NCI-H187 treated with DMSO at 0.1 percent for 48 hours (cell line): ENCODE results near the gene ATP7B.
A peak's percentile ranks its signal among the peaks of the same experiment; 100 is the strongest.
"Not testable (repeated sequence)": the region's sequence is repeated elsewhere in the genome, so short reads cannot be mapped to it uniquely, and the experiment has no call there.

Source experiments
- DNase-seq: peaks from one replicate; lab custom pipeline; 2025; lab: John Stamatoyannopoulos, UW

ATP7B gene

DNA sequence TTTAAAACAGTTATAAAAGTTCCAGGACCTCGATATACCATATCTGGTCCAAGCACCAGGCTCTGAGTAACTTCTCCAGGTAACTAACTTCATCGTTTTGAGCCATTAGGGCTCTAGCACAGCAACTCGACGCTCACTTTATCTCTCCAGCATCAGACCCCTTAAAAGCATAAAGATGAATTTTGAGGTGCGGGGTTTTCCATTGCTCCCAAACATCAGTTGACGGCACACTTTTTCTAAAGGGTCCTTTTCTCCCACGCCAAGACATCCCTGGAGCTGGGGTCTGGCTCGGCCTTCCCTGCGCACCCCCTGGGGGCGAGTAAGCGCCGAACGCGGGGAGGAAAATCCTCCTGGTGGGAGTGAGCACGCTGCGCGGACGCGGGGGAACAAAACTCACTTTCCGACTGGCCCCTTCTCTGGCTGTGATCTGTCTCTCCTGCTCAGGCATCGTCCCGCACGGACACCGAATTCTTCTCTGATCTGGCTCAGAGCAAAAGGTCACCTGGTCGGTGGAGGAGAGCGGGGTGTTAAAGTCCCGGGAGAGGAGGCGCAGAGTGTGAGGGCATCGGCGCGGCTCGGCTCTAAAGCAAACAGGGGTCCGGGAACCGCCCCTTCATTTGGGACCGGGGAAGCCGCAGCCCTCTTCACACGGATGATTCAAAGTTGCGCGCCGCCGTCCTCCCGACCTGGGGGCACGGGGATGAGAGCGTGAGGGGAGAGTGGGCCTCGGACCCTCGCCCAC lies at the start of gene ATP7B:
Gene ATP7B, minus strand, starts transcription at position 561 of the 742 bp plus-strand sequence. Its CDS starts 113 bp downstream, at position 448.
- DNase-seq = no peak

- DNase-seq = no peak
Observed at GRCh38 chr13:52053460-52053859, 42.2 kb upstream of the ATP7B start.

GRCh38 chr13:52051400-52051799 lies 40.1 kb upstream of the ATP7B start:
- DNase-seq = no peak

DNA sequence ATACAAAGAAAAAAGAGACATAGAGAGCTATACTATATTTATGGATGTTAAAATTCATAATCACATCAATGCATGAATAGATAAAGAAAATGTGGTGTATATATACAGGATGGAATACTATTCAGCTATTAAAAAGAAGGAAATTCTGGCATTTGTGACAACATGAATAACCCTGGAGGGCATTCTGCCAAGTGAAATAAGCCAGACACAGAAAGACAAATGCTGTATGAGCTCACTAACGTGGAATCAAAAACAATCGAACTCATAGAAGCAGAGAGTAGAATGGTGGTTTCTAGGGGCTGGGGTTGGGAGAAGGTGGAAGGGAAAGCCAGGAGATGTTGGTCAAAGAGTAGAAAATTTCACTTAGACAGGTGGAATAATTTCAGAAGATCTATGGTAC lies 37.3 kb upstream of the ATP7B start:
- no peak for DNase-seq

DNA sequence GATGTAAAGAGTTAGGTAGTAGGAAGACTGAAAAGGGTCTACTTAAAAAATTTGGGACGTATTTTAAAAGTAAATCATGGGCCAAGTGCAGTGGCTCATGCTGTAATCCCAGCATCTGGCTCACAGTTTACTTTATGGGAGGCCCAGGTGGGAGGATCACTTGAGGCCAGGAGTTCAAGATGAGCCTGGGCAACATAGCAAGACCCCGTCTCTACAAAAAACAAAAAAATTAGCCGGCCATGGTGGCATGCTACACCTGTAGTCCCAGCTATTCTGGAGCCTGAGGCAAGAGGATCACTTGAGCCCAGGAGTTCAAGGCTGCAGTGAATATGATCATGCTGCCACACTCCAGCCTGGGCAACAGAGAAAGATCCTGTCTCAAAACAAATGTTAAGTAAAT lies 36.2 kb upstream of the ATP7B start:
- no peak for DNase-seq

DNA sequence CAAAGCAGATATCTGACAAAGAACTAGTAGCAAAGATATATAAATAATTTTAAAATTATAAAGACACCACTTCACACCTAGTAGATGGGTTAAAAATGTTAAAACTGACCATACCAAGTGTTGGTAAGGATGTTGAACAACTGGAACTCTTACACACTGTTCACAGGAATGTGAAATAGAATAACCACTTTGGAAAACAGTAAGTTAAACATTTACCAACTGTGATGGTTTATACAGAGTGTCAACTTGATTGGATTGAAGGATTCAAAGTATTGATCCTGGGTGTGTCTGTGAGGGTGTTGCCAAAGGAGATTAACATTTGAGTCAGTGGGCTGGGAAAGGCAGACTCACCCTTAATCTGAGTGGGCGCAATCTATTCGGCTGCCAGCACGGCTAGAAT lies 32.4 kb upstream of the ATP7B start:
- no peak for DNase-seq

GRCh38 chr13:52036037-52036436 lies 24.8 kb upstream of the ATP7B start:
- DNase-seq = no peak

- DNase-seq = no peak
Observed at GRCh38 chr13:52034616-52035226, 23.5 kb upstream of the ATP7B start.

GRCh38 chr13:52033039-52033438 lies 21.8 kb upstream of the ATP7B start:
- DNase-seq = no peak

DNA sequence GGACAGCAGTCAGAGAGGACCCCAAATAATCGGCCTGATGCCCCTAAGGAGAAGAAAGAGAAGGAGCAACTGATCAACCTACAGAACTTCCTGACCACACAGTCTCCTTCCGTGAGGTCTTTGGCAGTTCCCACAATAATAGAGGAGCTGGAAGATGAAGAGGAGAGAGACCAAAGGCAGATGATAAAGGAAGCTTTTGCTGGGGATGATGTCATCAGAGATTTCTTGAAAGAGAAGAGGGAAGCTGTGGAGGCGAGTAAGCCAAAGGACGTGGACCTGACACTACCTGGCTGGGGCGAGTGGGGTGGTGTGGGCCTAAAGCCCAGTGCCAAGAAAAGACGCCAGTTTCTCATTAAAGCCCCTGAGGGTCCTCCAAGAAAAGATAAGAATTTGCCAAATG lies 19.2 kb upstream of the ATP7B start:
- DNase-seq = not testable (repeated sequence)

DNA sequence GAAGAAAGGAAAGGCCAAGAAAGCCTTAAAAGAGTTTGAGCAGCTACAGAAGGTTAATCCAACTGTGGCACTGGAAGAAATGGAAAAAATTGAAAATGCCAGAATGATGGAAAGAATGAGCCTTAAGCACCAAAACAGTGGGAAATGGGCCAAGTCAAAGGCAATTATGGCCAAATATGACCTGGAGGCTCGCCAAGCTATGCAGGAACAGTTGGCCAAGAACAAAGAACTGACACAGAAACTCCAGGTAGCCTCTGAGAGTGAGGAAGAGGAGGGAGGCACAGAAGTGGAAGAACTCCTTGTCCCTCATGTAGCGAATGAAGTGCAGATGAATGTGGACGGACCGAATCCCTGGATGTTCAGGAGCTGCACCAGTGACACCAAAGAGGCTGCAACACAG lies 18.3 kb upstream of the ATP7B start:
- no peak for DNase-seq

DNA sequence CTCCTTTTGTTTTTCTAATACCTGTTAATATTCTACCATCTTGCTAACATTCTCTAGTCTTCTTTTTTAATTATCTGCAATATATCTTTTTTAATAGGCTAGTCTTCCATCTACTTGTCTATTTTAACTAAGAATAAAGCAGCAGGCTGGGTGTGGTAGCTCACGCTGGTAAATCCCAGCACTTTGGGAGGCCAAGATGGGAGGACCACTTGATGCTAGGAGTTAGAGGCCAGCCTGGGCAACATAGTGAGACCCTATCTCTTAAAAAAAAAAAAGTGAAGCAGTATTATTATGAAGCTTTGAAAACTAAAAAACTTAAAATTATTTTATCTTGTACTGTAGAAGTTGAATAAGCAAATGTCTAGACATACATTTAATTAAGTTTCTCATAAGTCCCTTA lies 16.6 kb upstream of the ATP7B start:
- DNase-seq = no peak

GRCh38 chr13:52026246-52026626 lies 15.0 kb upstream of the ATP7B start:
- no peak for DNase-seq

DNA sequence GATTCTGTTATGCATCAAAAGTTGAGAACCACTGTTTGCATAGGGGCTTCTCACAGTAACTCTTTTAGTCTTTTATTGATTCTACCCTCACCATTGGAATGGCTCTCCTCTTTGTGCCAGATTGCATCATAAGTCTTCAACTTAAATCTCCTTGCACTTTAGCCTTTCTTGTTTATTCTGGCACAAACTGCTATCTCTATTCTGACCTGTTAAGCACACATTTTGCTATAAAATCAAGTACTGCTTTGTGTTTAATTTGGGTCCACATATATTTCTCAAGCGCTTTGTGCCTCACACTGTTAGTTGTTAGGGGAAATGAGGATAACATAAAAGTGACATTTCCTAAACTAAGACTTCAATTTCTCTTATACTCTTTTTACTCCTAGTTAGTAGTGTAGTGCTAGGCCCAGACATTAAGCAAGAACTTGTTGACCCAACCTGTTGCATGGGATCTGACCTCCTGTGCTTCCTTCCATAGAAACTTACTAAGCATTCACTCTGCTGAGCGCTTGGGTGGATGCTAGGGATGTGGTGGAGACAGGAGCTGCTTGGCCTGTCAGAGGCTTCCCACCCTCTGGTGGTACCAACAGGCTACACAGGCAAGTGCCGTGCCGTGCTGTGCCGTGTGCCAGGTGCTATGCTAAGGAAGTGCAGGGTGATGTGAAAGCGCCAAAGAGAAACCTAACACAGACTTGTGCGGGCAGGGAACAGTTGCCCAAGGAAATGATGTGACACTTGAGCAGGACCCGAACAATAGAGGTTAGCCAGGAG lies 14.4 kb upstream of the ATP7B start:
- DNase-seq = no peak

DNA sequence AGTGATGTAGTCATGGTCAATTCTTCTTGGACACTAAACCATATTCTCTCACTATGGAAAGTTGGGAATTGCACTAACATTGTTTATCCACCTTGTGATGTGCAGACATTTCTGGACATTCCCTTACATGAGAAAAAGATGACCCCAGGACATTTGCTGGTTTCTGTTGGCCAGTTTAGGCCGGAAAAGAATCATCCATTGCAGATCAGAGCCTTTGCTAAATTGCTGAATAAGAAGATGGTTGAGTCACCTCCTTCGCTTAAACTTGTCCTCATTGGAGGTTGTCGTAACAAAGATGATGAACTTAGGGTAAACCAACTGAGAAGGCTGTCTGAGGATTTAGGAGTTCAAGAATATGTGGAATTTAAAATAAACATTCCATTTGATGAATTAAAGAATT lies 13.2 kb upstream of the ATP7B start, which contains the start of gene UTP14C:
Gene UTP14C, plus strand, starts transcription at position 211 of the 400 bp plus-strand sequence. CDS start 4,114 bp downstream, outside the sequence.
- no peak for DNase-seq

GRCh38 chr13:52022356-52022755 lies 11.1 kb upstream of the ATP7B start:
- DNase-seq = no peak

- DNase-seq = no peak
Observed at GRCh38 chr13:52020191-52020590, 8.9 kb upstream of the ATP7B start.

GRCh38 chr13:52016296-52016695 lies 5.0 kb upstream of the ATP7B start:
- DNase-seq = no peak

DNA sequence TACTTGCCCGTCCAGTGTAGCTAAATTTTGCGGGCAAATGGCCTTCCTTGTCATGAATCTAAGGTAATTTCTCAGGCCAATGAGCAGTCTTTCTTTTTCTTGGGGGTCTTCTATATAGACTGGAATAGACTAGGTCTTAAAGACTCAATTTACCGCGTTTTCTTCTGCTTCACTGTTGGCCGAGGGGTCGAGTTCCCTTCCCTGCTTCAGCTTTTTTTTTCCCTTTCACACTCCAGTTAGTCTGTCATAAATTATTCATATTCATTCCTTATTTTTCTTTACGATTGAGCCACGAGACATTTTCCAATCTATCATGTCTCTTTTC lies 1.2 kb upstream of the ATP7B start:
- no peak for DNase-seq

- DNase-seq = peak; percentile 84
Observed at GRCh38 chr13:52011632-52012511, 622 bp upstream of the ATP7B start, which contains the start of gene ALG11. Gene ALG11, plus strand, starts transcription at chr13:52012398. Its CDS starts 21 bp downstream, at chr13:52012419.

GRCh38 chr13:52009946-52010345 lies 1.3 kb downstream of the ATP7B start:
- no peak for DNase-seq
